H9 (cell line): ENCODE data around the gene MMP2. TPM values are rescaled to one million over a fixed set of nuclear protein-coding genes. Genes with fewer than 3 reads are reported as not detected.

Source experiments
- DNase-seq: peaks from one replicate; pipeline ENCODE4 v3.0.0-alpha.2; 2017
- H2AFZ ChIP-seq: one replicate; pipeline ENCODE4 v1.6.1; 2013; ENCODE audit warnings: mild to moderate bottlenecking, low read length, control low read depth, moderate library complexity
- H2AK5ac ChIP-seq: 2 replicates; pipeline ENCODE4 v1.6.1; 2013; ENCODE audit warnings: low read length, control low read depth, mixed read lengths; ENCODE audit not compliant: insufficient read length
- H2BK120ac ChIP-seq: one replicate; pipeline ENCODE4 v1.6.1; 2013; ENCODE audit warnings: low read depth, mild to moderate bottlenecking, low read length, control low read depth, inconsistent platforms; ENCODE audit not compliant: poor library complexity, severe bottlenecking
- H2BK12ac ChIP-seq: 2 replicates; pipeline ENCODE4 v1.6.1; 2013; ENCODE audit warnings: low read length, control low read depth, mixed read lengths, low read depth; ENCODE audit not compliant: insufficient read length
- H2BK15ac ChIP-seq: 2 replicates; pipeline ENCODE4 v1.6.1; 2013; ENCODE audit warnings: low read depth, low read length, control low read depth
- H2BK20ac ChIP-seq: one replicate; pipeline ENCODE4 v1.6.1; 2013; ENCODE audit warnings: low read depth, mild to moderate bottlenecking, low read length, control low read depth, inconsistent platforms; ENCODE audit not compliant: poor library complexity, severe bottlenecking
- H2BK5ac ChIP-seq: 2 replicates; pipeline ENCODE4 v1.6.1; 2013; ENCODE audit warnings: low read length, control low read depth, mixed read lengths; ENCODE audit not compliant: insufficient read length
- H3K14ac ChIP-seq: 2 replicates; pipeline ENCODE4 v1.6.1; 2013; ENCODE audit warnings: low read length, control low read depth; ENCODE audit not compliant: insufficient read depth
- H3K18ac ChIP-seq: 2 replicates; pipeline ENCODE4 v1.6.1; 2013; ENCODE audit warnings: low read depth, mild to moderate bottlenecking, mixed read lengths, low read length, control low read depth; ENCODE audit not compliant: insufficient read length
- H3K23ac ChIP-seq: 2 replicates; pipeline ENCODE4 v1.6.1; 2013; ENCODE audit warnings: low read length, control low read depth, mixed read lengths, low read depth; ENCODE audit not compliant: insufficient read length
- H3K23me2 ChIP-seq: 2 replicates; pipeline ENCODE4 v1.6.1; 2013; ENCODE audit warnings: low read depth, mild to moderate bottlenecking, mixed read lengths, low read length, control low read depth; ENCODE audit not compliant: insufficient read length, poor library complexity, severe bottlenecking
- H3K27ac ChIP-seq: 2 replicates; pipeline ENCODE4 v1.5.1; 2013; ENCODE audit warnings: low read length, control low read depth, mixed read lengths, low read depth; ENCODE audit not compliant: insufficient read length
- H3K27me3 ChIP-seq: 2 replicates; pipeline ENCODE4 v1.6.1; 2013; ENCODE audit warnings: low read length, control low read depth, inconsistent platforms; ENCODE audit not compliant: insufficient read depth
- H3K4ac ChIP-seq: 2 replicates; pipeline ENCODE4 v1.6.1; 2013; ENCODE audit warnings: low read depth, mild to moderate bottlenecking, control low read depth, inconsistent platforms, low read length, moderate library complexity
- H3K4me1 ChIP-seq: 2 replicates; pipeline ENCODE4 v1.6.1; 2013; ENCODE audit warnings: low read length, control low read depth, inconsistent platforms; ENCODE audit not compliant: insufficient read depth
- H3K4me2 ChIP-seq: 2 replicates; pipeline ENCODE4 v1.6.1; 2013; ENCODE audit warnings: low read length, control low read depth, mixed read lengths; ENCODE audit not compliant: insufficient read length, insufficient read depth
- H3K56ac ChIP-seq: 2 replicates; pipeline ENCODE4 v1.6.1; 2013; ENCODE audit warnings: low read depth, mild to moderate bottlenecking, mixed read lengths, low read length, control low read depth; ENCODE audit not compliant: insufficient read length
- H3K79me1 ChIP-seq: 2 replicates; pipeline ENCODE4 v1.6.1; 2013; ENCODE audit warnings: low read depth, mild to moderate bottlenecking, moderate library complexity, low read length, control low read depth, inconsistent platforms; ENCODE audit not compliant: insufficient read depth, poor library complexity, severe bottlenecking
- H3K79me2 ChIP-seq: 2 replicates; pipeline ENCODE4 v1.6.1; 2013; ENCODE audit warnings: low read length, control low read depth, inconsistent platforms; ENCODE audit not compliant: insufficient read depth
- H3K9ac ChIP-seq: 2 replicates; pipeline ENCODE4 v1.6.1; 2013; ENCODE audit warnings: low read length, control low read depth, mixed read lengths; ENCODE audit not compliant: insufficient read length; ENCODE audit errors: extremely low read depth
- H3K9me3 ChIP-seq: one replicate; pipeline ENCODE4 v1.6.1; 2013; ENCODE audit warnings: low read depth, low read length, inconsistent platforms; ENCODE audit not compliant: control insufficient read depth
- H3T11ph ChIP-seq: one replicate; pipeline ENCODE4 v1.6.1; 2013; ENCODE audit warnings: mild to moderate bottlenecking, low read length, control low read depth, inconsistent platforms
- H4K20me1 ChIP-seq: one replicate; pipeline ENCODE4 v1.6.1; 2013; ENCODE audit not compliant: control insufficient read depth, insufficient read length, insufficient read depth
- H4K5ac ChIP-seq: 2 replicates; pipeline ENCODE4 v1.6.1; 2013; ENCODE audit warnings: low read depth, mild to moderate bottlenecking, mixed read lengths, low read length, control low read depth; ENCODE audit not compliant: insufficient read length
- H4K8ac ChIP-seq: replicated peaks from 2 replicates; pipeline ENCODE4 v1.6.1; 2013; ENCODE audit warnings: low read length, control low read depth, mixed read lengths, low read depth; ENCODE audit not compliant: insufficient read length
- H4K91ac ChIP-seq: 2 replicates; pipeline ENCODE4 v1.6.1; 2013; ENCODE audit warnings: low read depth, mild to moderate bottlenecking, moderate library complexity, mixed read lengths, low read length, control low read depth; ENCODE audit not compliant: insufficient read length
- H3K27ac Mint-ChIP-seq, 3 experiments: 2 replicates in 2 of 3; 3 replicates in 1 of 3; pipeline ENCODE4 v1.8.0; 2020 to 2021; ENCODE audit warnings: mixed read lengths in 3 of 3, mild to moderate bottlenecking in 1 of 3, moderate library complexity in 1 of 3
- H3K27me3 Mint-ChIP-seq: 2 replicates; pipeline ENCODE4 v1.8.0; 2021; ENCODE audit warnings: low read depth, mild to moderate bottlenecking, moderate library complexity, mixed read lengths
- H3K36me3 Mint-ChIP-seq, 3 experiments: 2 replicates in 2 of 3; 3 replicates in 1 of 3; pipeline ENCODE4 v1.8.0; 2020 to 2021; ENCODE audit warnings: low read depth in 3 of 3, mixed read lengths in 3 of 3; ENCODE audit not compliant: insufficient read depth in 1 of 3
- H3K4me1 Mint-ChIP-seq, 2 experiments: 2 replicates each; pipeline ENCODE4 v1.8.0; 2020; ENCODE audit warnings: mixed read lengths in 2 of 2
- H3K4me3 Mint-ChIP-seq, 2 experiments: 2 replicates in 1 of 2; 3 replicates in 1 of 2; pipeline ENCODE4 v1.8.0; 2020 to 2021; ENCODE audit warnings: mild to moderate bottlenecking in 2 of 2, mixed read lengths in 2 of 2, moderate library complexity in 1 of 2
- H3K9me3 Mint-ChIP-seq, 2 experiments: 2 replicates in 1 of 2; 3 replicates in 1 of 2; pipeline ENCODE4 v1.8.0; 2020; ENCODE audit warnings: mild to moderate bottlenecking in 2 of 2, mixed read lengths in 2 of 2, moderate library complexity in 1 of 2
- WGBS: extraction: QIAGEN DNeasy Blood & Tissue Kit; methylation state at CpG from one replicate; pipeline ENCODE4 v1.1.7; 2013; ENCODE audit warnings: missing lambda C conversion rate, low lambda C conversion rate, mixed read lengths; ENCODE audit not compliant: insufficient read length; ENCODE audit errors: extremely low coverage; 5-methylcytosine and 5-hydroxymethylcytosine counted together
- total RNA-seq: library from RNA; stranded (reverse); gene quantifications from 2 replicates; pipeline ENCODE4 v1.2.1, GENCODE V29; 2021
- TF ChIP-seq, protein P1 (sequence below): fragments of 200-600 bp; sonication (generic); conservative IDR thresholded peaks from 3 replicates; pipeline ENCODE4 v1.8.0; 2021; ENCODE audit warnings: antibody characterized with exemption, mild to moderate bottlenecking

Gene MMP2
- total RNA-seq, 1 experiment from 2014 or later: 23.1 TPM

DNA sequence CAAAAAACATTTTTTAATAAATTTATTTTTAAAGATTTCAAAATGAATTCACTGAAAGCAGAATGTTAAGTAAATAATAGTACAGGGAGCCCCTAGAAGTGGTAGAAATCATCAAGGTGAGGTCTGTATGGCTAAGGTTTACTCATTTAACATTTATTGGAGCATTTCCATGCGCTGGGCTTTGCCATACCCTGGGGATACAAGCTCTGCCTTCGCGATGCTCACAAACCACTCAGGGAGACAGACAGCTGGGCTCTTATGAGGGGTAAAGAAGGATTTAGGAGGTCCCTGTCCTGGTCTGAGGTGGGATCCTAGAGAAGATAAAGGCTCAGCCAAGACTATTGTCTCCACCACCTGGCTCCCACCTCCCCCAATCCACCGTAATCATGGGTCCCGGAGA is 18.6 kb downstream of the MMP2 start:
- Histone ChIP-seq H3T11ph (no peak overlapping the region), H3K4ac (no peak overlapping the region), H2BK12ac (no peak overlapping the region), H3K79me1 (no peaks in the 10 kb centered on the region), H3K27ac (no peak overlapping the region), H4K5ac (no peak overlapping the region), H3K79me2 (no peaks in the 10 kb centered on the region), H3K18ac (no peak overlapping the region), H3K14ac (no peak overlapping the region), H2BK5ac (no peak overlapping the region), H2BK120ac (no peak overlapping the region), H2AFZ (no peak overlapping the region), H2AK5ac (no peak overlapping the region), H3K27me3 (no peaks in the 10 kb centered on the region), H3K56ac (no peak overlapping the region), H4K8ac (no peak overlapping the region), H2BK20ac (no peak overlapping the region), H4K20me1 (no peaks in the 10 kb centered on the region), H4K91ac (no peak overlapping the region), H3K4me2 (no peak overlapping the region), H3K9me3 (no peaks in the 10 kb centered on the region), H3K23me2 (no peaks in the 10 kb centered on the region), H3K23ac (no peak overlapping the region), H2BK15ac (no peak overlapping the region), H3K9ac (no peak overlapping the region), H3K4me1 (peaks cover 6% of the 10 kb centered on the region; the same call in 1 of the 2 replicates)
- H3K4me3 Mint-ChIP-seq: no peak overlapping the region
- H3K36me3 Mint-ChIP-seq: peaks cover 0 to 6% (median 0%) of the 10 kb centered on the region in 3 experiments; a peak in 2 of 7 replicates
- no peaks in the 10 kb centered on the region for H3K27me3 Mint-ChIP-seq
- DNase-seq: no peak
- no peak overlapping the region for H3K27ac Mint-ChIP-seq
- WGBS: no CpG with 5 or more reads among the region's 5 CpGs
- TF ChIP-seq, protein P1, sequence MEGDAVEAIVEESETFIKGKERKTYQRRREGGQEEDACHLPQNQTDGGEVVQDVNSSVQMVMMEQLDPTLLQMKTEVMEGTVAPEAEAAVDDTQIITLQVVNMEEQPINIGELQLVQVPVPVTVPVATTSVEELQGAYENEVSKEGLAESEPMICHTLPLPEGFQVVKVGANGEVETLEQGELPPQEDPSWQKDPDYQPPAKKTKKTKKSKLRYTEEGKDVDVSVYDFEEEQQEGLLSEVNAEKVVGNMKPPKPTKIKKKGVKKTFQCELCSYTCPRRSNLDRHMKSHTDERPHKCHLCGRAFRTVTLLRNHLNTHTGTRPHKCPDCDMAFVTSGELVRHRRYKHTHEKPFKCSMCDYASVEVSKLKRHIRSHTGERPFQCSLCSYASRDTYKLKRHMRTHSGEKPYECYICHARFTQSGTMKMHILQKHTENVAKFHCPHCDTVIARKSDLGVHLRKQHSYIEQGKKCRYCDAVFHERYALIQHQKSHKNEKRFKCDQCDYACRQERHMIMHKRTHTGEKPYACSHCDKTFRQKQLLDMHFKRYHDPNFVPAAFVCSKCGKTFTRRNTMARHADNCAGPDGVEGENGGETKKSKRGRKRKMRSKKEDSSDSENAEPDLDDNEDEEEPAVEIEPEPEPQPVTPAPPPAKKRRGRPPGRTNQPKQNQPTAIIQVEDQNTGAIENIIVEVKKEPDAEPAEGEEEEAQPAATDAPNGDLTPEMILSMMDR: no peak
- H3K9me3 Mint-ChIP-seq: no peaks in the 10 kb centered on the region
- peaks cover 11 to 13% of the 10 kb centered on the region in 2 experiments for H3K4me1 Mint-ChIP-seq
